GM18505 (cell line): ENCODE results near the gene C6orf89.
"Not testable (repeated sequence)": the region's sequence is repeated elsewhere in the genome, so short reads cannot be mapped to it uniquely, and the experiment has no call there.

Source experiments
- ATAC-seq: cut with Tn5 transposase; IDR thresholded peaks from one replicate; pipeline ENCODE4 v1.9.1; 2021; ENCODE audit not compliant: unreplicated experiment
- POLR2A ChIP-seq: IDR thresholded peaks from 4 replicates; pipeline ENCODE4 v1.6.1; 2011; ENCODE audit warnings: borderline replicate concordance; ENCODE audit not compliant: insufficient read depth, insufficient read length; ENCODE audit errors: extremely low read depth

The C6orf89 gene

GRCh38 chr6:36929152-36929551, 43.4 kb downstream of the C6orf89 start:
- no peak for ATAC-seq
- no peak for TF ChIP-seq POLR2A

DNA sequence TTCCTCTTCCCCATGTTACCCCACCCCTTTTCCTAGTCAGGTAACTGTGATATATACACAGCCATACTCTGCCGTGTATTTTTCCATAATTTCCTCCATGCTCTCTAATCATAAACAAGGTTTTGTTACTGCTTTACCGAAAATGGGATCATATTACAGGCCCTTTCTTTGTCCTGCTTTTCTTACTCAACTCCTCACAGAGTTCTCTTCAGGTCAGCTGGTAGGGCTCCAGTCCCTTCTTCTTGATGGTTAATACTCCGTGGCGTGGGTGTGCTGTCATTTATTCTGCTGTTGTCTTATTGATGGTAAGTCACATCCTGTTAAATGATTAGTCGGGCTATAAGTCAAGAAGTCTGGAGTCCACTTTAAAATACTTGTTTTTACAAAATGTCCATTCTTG, 43.9 kb downstream of the C6orf89 start:
- no peak for TF ChIP-seq POLR2A
- no peak for ATAC-seq

DNA sequence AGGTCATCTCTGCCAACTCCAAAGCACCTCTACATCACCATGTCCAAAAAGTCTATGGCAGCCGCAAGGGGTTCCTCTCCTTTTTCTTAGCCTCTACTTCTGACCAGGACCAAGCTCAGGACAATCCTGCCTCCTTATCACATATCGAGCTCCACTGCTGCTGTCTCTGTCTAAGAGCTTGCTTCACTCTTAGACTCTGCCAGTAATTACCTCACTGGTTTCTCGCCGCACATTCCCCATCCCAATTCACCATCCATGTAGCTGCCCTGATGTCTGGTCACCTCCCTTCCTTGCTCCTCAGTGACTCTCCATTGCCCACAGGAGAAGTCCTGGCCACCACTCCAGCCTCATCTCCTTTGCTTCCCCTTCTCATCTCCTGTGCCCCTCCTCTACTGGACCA, 44.7 kb downstream of the C6orf89 start:
- no peak for TF ChIP-seq POLR2A
- no peak for ATAC-seq

DNA sequence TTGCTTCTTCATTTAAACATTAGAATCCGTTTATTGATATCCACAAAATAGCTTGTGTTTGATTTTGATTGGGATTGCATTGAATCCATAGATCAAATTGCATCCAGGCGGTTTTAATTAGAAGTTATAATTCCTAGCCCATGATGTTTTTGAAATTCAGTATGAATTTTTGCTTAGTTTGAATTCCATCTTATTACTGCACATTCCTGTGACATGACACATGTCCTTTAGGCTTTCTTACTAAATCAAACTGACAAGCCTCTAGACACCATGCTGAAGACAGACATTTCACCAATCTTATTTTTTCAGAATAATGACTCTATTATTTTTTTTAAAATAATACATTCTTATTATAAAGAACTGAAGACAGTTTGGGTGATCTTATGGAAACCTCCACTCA, 47.4 kb downstream of the C6orf89 start:
- ATAC-seq, result no peak
- no peak for TF ChIP-seq POLR2A

DNA sequence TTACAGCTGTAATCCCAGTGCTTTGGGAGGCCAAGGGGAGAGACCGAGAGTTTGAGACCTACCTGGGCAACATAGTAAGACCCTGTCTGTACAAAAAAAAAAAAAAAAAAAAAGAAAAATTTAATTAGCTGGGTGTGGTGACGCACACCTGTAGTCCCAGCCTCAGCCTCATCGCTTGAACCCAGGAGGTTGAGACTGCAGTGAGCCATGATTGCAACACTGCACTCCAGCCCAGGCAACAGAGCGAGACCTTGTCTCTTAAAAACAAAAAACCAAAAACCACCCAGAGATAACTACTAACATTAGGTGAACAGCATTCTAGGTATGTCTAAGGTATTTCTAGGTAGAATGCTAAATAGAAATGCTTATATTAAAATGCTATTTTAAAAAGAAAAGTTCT, 47.8 kb downstream of the C6orf89 start:
- no peak for TF ChIP-seq POLR2A
- ATAC-seq, result no peak

- no peak for ATAC-seq
- no peak for TF ChIP-seq POLR2A
Observed at GRCh38 chr6:36934901-36935300, 49.1 kb downstream of the C6orf89 start.

GRCh38 chr6:36936824-36937223, 51.1 kb downstream of the C6orf89 start:
- no peak for ATAC-seq
- no peak for TF ChIP-seq POLR2A

DNA sequence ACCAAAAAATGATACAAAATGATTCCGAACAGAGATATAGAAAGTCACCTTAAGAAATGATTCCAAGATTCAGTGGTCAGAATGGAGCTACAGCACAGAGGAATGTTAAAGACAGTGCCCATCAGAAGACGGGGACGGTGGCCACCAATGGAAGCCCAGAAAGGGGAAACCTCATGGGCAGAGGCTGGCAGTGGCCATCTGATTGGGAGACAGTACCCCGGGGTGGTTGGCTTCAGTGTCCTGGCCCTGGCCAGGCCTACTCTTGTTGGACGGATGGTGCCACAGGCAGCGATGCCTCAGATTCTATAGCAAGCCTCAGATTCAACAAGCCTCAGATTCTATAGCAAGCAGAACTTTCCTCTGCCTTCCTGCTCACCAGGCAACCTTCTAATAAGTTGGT, 52.1 kb downstream of the C6orf89 start:
- no peak for ATAC-seq
- no peak for TF ChIP-seq POLR2A

- no peak for ATAC-seq
- TF ChIP-seq POLR2A, result no peak
Observed at GRCh38 chr6:36938536-36938935, 52.8 kb downstream of the C6orf89 start.

GRCh38 chr6:36939005-36939404, 53.3 kb downstream of the C6orf89 start:
- not testable (repeated sequence) for ATAC-seq

DNA sequence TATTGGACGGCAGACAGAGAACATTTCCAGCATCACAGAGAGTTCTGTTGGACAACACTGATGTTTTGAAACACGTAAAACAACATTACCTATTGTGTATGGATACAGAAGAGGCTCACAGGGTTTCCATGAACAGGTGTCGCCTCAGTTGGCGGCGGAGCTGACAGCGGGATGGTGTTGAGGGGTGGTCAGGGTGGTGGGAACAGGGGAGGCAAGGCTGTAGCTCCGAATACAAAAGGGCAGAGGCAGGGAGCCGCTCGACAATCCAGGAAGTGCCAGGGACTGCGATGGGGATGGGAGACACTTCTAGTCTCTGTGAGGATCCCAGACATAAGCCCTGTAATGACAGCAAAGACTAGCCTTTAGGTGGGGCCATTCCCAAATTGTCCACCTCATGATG, 54.3 kb downstream of the C6orf89 start:
- TF ChIP-seq POLR2A, result no peak

DNA sequence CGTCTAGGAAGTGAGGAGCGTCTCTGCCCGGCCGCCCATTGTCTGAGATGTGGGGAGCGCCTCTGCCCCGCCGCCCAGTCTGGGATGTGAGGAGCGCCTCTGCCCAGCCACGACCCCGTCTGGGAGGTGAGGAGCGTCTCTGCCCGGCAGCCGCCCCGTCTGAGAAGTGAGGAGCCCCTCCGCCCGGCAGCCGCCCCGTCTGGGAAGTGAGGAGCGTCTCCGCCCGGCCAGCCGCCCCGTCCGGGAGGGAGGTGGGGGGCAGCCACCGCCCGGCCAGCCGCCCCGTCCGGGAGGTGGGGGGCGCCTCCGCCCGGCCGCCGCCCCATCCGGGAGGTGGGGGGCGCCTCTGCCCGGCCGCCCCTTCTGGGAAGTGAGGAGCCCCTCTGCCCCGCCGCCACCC, 55.8 kb downstream of the C6orf89 start:
- ATAC-seq, result not testable (repeated sequence)

More for the DNA sequence above, 54.3 kb downstream of the C6orf89 start:
- no peak for ATAC-seq

- ATAC-seq, result not testable (repeated sequence)
Observed at GRCh38 chr6:36942329-36942728, 56.6 kb downstream of the C6orf89 start.

- no peak for ATAC-seq
- no peak for TF ChIP-seq POLR2A
Observed at GRCh38 chr6:36944650-36945049, 58.9 kb downstream of the C6orf89 start.

- ATAC-seq, result no peak
- TF ChIP-seq POLR2A, result no peak
Observed at GRCh38 chr6:36945301-36945700, 59.5 kb downstream of the C6orf89 start.

DNA sequence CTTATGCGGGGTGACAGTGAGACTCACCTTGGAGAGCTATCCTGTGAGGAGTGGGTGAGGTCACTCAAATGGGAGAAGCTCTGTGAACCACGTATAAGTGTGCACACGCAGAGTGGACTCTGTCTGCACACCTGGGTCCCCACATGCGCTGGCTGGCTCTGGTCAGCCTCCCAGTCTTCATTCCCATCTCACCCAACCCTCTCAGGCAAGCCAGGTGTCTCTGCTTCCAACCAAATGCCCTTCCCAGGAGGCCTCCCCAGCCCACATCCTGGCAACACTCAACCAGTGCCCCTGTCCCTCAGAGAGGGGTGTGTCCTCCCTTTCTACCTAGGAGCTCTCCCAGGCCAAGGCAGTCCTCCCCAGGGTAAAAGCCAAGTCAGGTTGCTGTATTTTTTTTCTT, 60.8 kb downstream of the C6orf89 start:
- no peak for TF ChIP-seq POLR2A
- no peak for ATAC-seq
